Fibroblast of lung (primary cell): Measurements from ENCODE around the gene GNAS.

ENCODE experiments used
- CTCF ChIP-seq, 2 donors: IDR thresholded peaks in 1 of 2; conservative IDR thresholded peaks in 1 of 2; 1 replicate in 1 of 2; 2 replicates in 1 of 2; pipeline ENCODE4 v1.5.1; 2011 to 2012; ENCODE audit warnings: low read length in 2 of 2, control low read depth in 1 of 2, inconsistent platforms in 1 of 2, low read depth in 1 of 2, mild to moderate bottlenecking in 1 of 2
- EZH2 ChIP-seq: IDR thresholded peaks from 2 replicates; pipeline ENCODE4 v1.5.1; 2012; ENCODE audit warnings: low read length, control low read depth, mild to moderate bottlenecking; ENCODE audit errors: missing control alignments

GRCh38 chr20:58893355-58894120 lies 41.0 kb downstream of the GNAS start:
- no peak for TF ChIP-seq CTCF (conservative IDR thresholded peaks at IDR 0.05 in 1 of 2, IDR thresholded peaks at IDR 0.05 in 1 of 2; ENCODE audit: low read depth in 1 of 2, low read length in 2 of 2)
- TF ChIP-seq EZH2, result no peak
